Lower leg skin (tissue), 4 donors: ENCODE results near the gene IPO5. TPM values are rescaled to one million over a fixed set of nuclear protein-coding genes. Genes with fewer than 3 reads are reported as not detected.

ENCODE experiments used
- DNase-seq, 2 donors: peaks; one replicate each; pipeline ENCODE4 v3.0.0-alpha.2; 2019; ENCODE audit warnings: low spot score in 2 of 2
- H3K4me3 ChIP-seq: fragments of 200-600 bp; sonication (generic); 2 replicates; pipeline ENCODE4 v1.5.1; 2017; ENCODE audit warnings: mild to moderate bottlenecking, low read depth; ENCODE audit not compliant: poor library complexity, severe bottlenecking
- POLR2A ChIP-seq, 2 donors: fragments of 450-650 bp; IDR thresholded peaks; one replicate each; pipeline ENCODE4 v1.6.1; 2016 to 2017; ENCODE audit warnings: antibody characterized with exemption in 2 of 2, mild to moderate bottlenecking in 1 of 2, moderate library complexity in 1 of 2
- WGBS, 2 donors: methylation state at CpG; one replicate each; pipeline ENCODE4 v1.1.5; 2018; 5-methylcytosine and 5-hydroxymethylcytosine counted together
- intact Hi-C: fragments of 100-400 bp; cut with DNase I; formaldehyde crosslinking; loops from one replicate; pipeline ENCODE4 v1.15.0; 2023; ENCODE audit warnings: low total_unique reads
- total RNA-seq, 4 donors: library from RNA; depleted of rRNA; stranded (reverse); fragments of >200 nt; gene quantifications; one replicate each; pipeline ENCODE4 v1.1.0, GENCODE V29; 2016
- TF ChIP-seq, protein P1 (sequence below), 3 donors: fragments of 450-650 bp; IDR thresholded peaks; one replicate each; pipeline ENCODE4 v1.5.1; 2016; ENCODE audit warnings: antibody characterized with exemption in 3 of 3, mild to moderate bottlenecking in 3 of 3, moderate library complexity in 2 of 3

The IPO5 gene
- total RNA-seq: 10 to 100 TPM; 52.5 to 89.5 (median 75.0) TPM

DNA sequence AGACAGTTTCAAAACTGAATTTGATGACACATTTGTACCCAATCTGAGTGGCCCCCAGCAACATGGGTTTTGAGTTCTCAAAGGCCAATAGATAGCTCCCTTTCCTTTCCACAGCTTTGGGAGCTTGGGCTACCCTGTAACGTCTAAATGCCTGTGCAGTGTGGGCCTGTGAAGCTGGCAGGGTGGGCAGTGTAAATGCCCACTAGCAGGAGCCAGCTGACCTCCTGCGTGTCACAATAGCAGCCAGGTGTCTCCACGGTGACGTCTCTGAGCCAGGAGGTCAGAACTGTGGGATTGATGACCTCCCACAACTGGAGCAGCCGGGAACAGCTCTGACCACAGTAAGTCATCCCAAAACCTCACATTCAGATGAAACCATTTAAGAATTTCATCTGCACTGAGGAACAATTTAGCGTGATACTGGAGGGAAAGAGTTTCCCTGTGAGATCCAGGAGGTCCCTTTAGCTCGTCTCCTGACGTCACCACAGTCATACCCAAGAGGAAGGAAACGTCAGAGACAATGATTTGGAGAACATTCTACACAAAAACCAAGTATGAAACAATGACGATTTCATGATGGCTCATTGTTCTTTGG, at the start of gene IPO5:
TSS of gene IPO5 (plus strand) at position 300 of the 595 bp plus-strand sequence. CDS start 23,022 bp downstream, outside the sequence.
- 76 to 84% methylated on average over 10 of the region's 10 CpGs for WGBS, 2 donors
- intact Hi-C loops: no loop called here
- DNase-seq: peak in 1 of 2 donors; percentile 42
- no peak for TF ChIP-seq POLR2A (IDR thresholded peaks at IDR 0.05)
- TF ChIP-seq, protein P1, sequence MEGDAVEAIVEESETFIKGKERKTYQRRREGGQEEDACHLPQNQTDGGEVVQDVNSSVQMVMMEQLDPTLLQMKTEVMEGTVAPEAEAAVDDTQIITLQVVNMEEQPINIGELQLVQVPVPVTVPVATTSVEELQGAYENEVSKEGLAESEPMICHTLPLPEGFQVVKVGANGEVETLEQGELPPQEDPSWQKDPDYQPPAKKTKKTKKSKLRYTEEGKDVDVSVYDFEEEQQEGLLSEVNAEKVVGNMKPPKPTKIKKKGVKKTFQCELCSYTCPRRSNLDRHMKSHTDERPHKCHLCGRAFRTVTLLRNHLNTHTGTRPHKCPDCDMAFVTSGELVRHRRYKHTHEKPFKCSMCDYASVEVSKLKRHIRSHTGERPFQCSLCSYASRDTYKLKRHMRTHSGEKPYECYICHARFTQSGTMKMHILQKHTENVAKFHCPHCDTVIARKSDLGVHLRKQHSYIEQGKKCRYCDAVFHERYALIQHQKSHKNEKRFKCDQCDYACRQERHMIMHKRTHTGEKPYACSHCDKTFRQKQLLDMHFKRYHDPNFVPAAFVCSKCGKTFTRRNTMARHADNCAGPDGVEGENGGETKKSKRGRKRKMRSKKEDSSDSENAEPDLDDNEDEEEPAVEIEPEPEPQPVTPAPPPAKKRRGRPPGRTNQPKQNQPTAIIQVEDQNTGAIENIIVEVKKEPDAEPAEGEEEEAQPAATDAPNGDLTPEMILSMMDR (IDR thresholded peaks at IDR 0.05): no peak
- no peak within 1 kb of the TSS for H3K4me3 ChIP-seq

DNA sequence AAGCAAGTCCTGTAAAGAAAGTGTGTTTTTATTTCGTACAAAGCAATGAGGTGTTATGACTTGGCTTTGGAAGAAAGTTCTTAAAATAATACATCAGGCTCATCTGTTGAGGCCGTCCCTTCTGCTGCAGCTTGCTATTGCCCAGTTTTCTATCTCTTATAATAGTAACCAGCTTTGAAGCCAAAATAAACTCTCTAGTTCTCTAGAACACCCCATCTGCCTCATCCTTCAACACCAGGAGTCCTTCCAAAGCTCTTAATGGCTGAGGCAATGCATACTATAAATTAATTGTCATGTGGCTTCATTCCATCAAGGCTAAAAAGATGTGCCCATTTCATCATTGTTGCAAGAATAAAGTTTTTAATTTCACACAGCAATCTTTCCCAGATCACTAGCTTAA, 49.4 kb upstream of the IPO5 start:
- intact Hi-C loops: no loop called here
- H3K4me3 ChIP-seq: no peak overlapping the region
- 62 to 71% methylated on average over 2 of the region's 2 CpGs for WGBS, 2 donors
- TF ChIP-seq POLR2A (IDR thresholded peaks at IDR 0.05): no peak
- TF ChIP-seq, protein P1 (IDR thresholded peaks at IDR 0.05): no peak
- no peak for DNase-seq

DNA sequence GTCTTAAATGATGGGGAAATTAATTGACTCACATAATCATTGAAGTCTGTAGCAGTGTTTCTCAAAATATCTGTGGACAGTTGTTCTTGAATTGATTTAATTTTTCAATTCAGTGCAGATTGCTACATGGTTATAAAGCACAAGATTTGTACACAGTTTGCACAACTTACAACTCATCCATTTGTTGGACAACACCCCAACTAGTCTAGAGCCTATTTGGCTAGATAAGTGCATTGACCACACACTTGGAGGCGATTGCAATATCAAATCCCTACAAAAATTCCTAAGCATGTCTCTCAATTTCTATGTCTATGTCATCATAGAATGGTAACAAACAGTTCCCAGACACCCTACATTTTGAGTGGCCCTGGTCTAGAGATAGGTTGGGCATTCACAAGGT, 48.0 kb upstream of the IPO5 start:
- no peak for TF ChIP-seq POLR2A (IDR thresholded peaks at IDR 0.05)
- TF ChIP-seq, protein P1 (IDR thresholded peaks at IDR 0.05): no peak
- intact Hi-C loops: no loop called here
- DNase-seq: peak in 1 of 2 donors; percentile 15
- 53 to 78% methylated on average over 1 of the region's 1 CpG for WGBS, 2 donors
- no peak overlapping the region for H3K4me3 ChIP-seq

DNA sequence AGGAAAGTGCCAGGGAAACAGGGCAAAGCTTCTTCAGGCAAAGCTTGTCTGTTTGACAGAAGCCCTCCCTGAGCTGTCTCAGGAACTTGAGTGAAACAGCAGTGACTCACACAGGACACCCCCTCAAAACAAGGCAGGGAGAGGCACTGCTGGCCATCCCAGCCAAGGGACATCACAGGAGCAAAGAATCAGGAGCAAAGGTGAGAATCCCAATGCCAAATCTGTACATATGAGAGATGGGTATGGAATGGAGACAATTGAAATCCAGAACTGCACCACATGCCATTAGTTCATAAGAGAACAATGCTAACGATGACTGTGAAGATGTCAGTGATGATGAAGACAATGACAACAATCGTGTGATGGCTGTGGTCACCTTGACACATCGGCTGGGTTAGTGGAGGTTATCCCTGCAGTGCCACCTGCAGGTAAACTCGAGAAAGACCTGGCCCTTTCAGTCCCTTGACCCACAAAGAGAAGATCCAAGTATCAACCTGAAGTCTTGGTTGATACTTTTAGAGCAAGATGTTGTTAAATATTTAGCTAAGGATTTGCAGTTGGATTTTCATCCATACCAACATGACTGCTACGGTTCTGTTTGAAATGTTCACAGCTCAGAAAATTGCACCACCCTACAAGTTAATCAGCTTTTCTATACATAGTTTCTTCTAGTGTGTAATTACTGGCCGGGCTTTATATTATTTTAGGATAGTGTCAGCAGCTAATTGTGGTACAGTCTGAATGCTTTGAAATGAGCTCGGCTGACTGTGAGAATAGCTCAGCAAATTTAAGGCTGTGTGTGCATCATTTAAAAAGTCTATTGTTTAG, 42.0 kb upstream of the IPO5 start:
- no peak for TF ChIP-seq POLR2A (IDR thresholded peaks at IDR 0.05)
- TF ChIP-seq, protein P1 (IDR thresholded peaks at IDR 0.05): no peak
- no peak overlapping the region for H3K4me3 ChIP-seq
- no peak for DNase-seq
- intact Hi-C loops: no loop called here
- WGBS, 2 donors: 48 to 57% methylated on average over 7 of the region's 7 CpGs

DNA sequence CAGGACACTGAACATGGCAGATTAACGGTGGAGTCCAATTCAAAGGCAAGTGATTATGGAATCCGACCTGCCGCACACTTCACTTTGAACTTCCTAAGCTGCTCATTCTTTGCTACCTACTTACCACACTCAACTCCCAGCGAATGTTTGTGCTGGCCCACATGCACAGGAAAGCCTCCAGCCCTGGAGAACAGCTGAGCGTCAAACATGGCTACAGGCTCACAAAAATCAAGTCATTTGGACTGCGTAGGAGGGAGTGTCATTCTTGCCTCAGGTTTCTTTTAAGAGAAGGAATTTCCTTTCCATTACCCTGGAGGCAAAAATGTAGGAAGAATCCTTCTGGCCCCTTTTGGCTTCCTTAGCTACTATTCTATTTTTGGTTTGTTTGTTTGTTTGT, 41.3 kb upstream of the IPO5 start:
- DNase-seq: no peak
- intact Hi-C loops: no loop called here
- 72 to 75% methylated on average over 6 of the region's 6 CpGs for WGBS, 2 donors
- H3K4me3 ChIP-seq: no peak overlapping the region
- TF ChIP-seq, protein P1 (IDR thresholded peaks at IDR 0.05): no peak
- TF ChIP-seq POLR2A (IDR thresholded peaks at IDR 0.05): no peak
